Inflammatory macrophage treated with lipopolysaccharide for 4 hours (primary cell): ENCODE measurements around the gene SCAF4.
"Not testable (repeated sequence)": the region's sequence is repeated elsewhere in the genome, so short reads cannot be mapped to it uniquely, and the experiment has no call there.

ENCODE experiments used
- DNase-seq: peaks from one replicate; pipeline ENCODE4 v3.0.0-alpha.2; 2020

Gene SCAF4

GRCh38 chr21:31631881-31632280, 100.0 kb downstream of the SCAF4 start:
- not testable (repeated sequence) for DNase-seq

- no peak for DNase-seq
Measured at GRCh38 chr21:31629972-31630711, 101.8 kb downstream of the SCAF4 start.

- no peak for DNase-seq
Measured at GRCh38 chr21:31624961-31625491, 106.9 kb downstream of the SCAF4 start.

GRCh38 chr21:31624181-31624580, 107.7 kb downstream of the SCAF4 start:
- DNase-seq = no peak

- no peak for DNase-seq
Measured at GRCh38 chr21:31623664-31624063, 108.3 kb downstream of the SCAF4 start.

GRCh38 chr21:31622397-31622796, 109.5 kb downstream of the SCAF4 start:
- no peak for DNase-seq
